ENCODE results near the gene SLC6A6.

Gene SLC6A6

DNA sequence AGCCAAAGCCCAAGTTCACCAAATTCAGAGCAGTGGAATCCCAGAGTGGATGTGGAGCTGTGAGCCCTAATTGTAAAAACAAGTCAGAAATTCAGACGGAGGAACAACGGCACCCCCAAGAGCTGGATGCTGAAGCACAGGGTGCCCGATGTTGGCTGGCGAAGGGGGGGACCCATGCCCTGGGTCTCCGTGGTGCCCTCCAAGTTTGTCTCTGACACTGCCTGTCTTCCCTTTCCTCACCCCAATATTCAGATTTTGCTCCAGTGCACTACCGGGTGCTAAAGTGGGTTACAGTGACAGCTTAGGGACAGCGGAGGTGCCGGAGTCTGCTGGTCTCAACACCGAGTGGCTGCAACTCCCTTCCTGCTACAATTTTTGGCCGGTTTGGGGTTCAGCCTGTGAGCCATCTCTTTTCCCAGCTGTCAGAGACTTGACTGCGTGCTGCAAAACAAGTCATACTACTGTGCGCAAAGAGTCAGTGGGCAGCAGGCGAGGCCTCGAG, 131.1 kb downstream of the SLC6A6 start:
- no peak for TF ChIP-seq GATA3 (IDR thresholded peaks at IDR 0.05; ENCODE audit: low read depth, low read length)

GRCh38 chr3:14534516-14535191, 132.2 kb downstream of the SLC6A6 start:
- TF ChIP-seq GATA2 (IDR thresholded peaks at IDR 0.05; ENCODE audit: low read depth, low read length), result no peak
- TF ChIP-seq GATA3 (IDR thresholded peaks at IDR 0.05; ENCODE audit: low read depth, low read length), result no peak

DNA sequence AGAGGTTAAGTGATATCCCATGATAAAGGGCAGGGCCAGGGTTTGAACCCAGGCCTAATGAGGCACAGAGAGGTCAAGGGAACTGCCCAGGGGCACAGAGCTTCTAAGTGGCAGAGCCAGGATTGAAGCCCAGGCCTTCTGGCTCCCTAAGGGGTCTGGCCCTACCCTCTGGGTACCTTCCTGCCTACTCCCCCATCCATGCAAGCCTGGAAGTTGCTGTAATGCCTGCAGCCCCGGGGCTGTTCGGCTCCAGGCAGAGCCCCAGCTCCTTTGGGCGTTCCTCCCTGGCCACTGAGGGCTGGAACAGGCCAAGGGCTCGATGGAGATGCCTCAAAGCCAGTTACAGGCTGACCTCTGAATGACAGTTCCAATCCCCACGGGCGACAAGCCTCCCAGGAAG, 133.2 kb downstream of the SLC6A6 start:
- no peak for TF ChIP-seq GATA3 (IDR thresholded peaks at IDR 0.05; ENCODE audit: low read depth, low read length)
- no peak for TF ChIP-seq GATA2 (IDR thresholded peaks at IDR 0.05; ENCODE audit: low read depth, low read length)

DNA sequence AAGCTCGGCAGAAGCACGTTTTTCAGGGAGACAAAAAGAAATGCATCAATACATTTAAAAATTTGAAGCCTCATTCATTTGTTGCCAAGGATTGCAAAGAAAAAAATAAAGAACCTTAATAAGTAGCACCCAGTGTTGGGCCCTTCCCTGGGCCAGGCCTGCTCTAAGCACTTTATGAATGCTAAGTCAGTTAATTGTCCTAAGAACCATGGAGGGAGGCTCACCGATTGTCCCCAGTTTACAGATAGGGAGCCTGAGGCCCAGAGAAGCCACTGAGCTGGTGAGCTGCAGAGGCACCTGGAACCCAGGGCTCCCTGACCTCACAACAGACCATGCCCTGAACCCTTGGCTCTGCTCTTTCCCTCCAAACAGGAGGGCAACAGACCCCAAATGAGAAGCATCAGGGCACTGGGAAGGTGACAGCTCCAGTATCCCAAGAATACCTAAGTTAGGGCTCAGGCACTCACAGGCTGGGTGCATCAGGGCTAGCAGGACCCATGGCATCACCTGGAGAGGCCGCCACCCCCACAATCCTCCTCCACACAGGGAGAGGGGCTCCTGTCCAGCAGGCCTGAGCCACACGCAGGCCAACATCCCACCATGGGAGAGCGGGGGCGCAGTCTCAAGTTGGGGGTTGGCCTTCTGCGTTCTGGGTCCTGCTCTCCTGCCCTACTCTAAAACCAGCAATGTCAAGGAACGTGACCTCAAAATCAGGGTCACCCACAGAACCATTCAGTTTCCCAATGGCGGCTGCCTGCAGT, 133.8 kb downstream of the SLC6A6 start:
- TF ChIP-seq GATA2 (IDR thresholded peaks at IDR 0.05; ENCODE audit: low read depth, low read length) (no peak), GATA3 (IDR thresholded peaks at IDR 0.05; ENCODE audit: low read depth, low read length) (no peak)

GRCh38 chr3:14536837-14537589, 134.6 kb downstream of the SLC6A6 start:
- TF ChIP-seq GATA3 (IDR thresholded peaks at IDR 0.05; ENCODE audit: low read depth, low read length) (no peak), GATA2 (IDR thresholded peaks at IDR 0.05; ENCODE audit: low read depth, low read length) (no peak)

GRCh38 chr3:14537590-14538450, 135.4 kb downstream of the SLC6A6 start:
- no peak for TF ChIP-seq GATA2 (IDR thresholded peaks at IDR 0.05; ENCODE audit: low read depth, low read length)
- no peak for TF ChIP-seq GATA3 (IDR thresholded peaks at IDR 0.05; ENCODE audit: low read depth, low read length)

GRCh38 chr3:14538451-14539088, 136.2 kb downstream of the SLC6A6 start:
- no peak for TF ChIP-seq GATA3 (IDR thresholded peaks at IDR 0.05; ENCODE audit: low read depth, low read length)
- no peak for TF ChIP-seq GATA2 (IDR thresholded peaks at IDR 0.05; ENCODE audit: low read depth, low read length)

All from SH-SY5Y (cell line).